GM21825 (cell line): ENCODE results near the gene KRTAP10-5.
"Not testable (repeated sequence)": the region's sequence is repeated elsewhere in the genome, so short reads cannot be mapped to it uniquely, and the experiment has no call there.

Experiments used
- ATAC-seq: cut with Tn5 transposase; IDR thresholded peaks from one replicate; pipeline ENCODE4 v1.9.1; 2021; ENCODE audit warnings: mild to moderate bottlenecking, moderate library complexity; ENCODE audit not compliant: unreplicated experiment

KRTAP10-5 gene

DNA sequence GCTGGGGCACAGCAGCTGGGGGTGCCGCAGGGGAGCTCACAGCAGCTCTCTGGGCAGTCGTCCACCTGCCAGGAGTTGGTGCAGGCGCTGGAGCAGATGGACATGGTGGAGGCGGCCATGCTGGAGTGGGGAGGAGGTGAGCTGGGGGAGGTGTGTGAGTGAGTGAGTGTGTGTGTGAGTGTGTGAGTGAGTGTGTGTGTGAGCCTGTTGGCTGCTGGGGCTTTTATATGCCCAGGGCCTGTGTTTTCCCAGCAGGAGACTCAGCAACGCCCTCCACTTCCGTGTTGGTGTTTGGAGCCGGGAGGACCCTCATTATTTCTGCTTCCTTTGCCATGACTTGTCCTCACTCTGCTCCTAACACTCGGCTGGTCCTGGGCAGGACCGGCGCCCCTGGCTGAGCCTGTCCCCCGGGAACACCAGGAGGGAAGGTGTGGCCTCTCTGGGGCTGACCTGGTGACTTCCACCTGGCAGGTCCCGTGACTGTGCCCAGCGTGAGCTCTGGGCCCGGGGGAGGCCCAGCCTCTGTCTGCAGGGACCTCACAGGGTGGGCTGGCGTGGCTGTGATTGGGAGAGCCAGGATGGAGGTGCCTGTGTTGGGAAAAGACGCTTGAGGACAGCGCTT, 29.0 kb downstream of the KRTAP10-5 start, which contains the start of gene KRTAP10-2:
KRTAP10-2 (minus strand) TSS at position 166 of the 622 bp plus-strand sequence; CDS start at position 119, 47 bp downstream.
- ATAC-seq, result no peak

GRCh38 chr21:44550807-44551206, 29.6 kb downstream of the KRTAP10-5 start:
- no peak for ATAC-seq

DNA sequence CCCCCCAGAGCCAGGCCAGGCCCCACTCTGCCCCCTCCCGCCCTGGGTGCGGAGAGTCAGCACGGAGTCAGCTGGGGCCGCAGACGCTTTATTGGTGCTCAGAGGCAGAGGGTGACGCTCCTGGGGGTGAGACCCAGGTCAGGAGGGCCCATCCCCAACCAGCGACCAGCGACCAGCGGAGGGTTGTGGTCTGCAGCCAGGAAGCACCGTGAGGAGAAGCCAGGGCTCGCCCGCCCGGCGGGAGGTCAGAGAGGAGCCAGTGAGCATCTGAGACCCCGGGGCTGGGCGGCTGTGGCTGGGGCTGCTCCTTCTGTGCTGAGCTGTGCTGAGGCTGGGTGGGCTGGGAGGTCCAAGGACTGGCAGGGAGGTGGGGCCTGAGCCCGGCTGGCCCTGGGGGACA, 30.1 kb downstream of the KRTAP10-5 start:
- not testable (repeated sequence) for ATAC-seq

GRCh38 chr21:44549525-44550211, 30.7 kb downstream of the KRTAP10-5 start:
- no peak for ATAC-seq

- no peak for ATAC-seq
Measured at GRCh38 chr21:44548922-44549321, 31.5 kb downstream of the KRTAP10-5 start.

DNA sequence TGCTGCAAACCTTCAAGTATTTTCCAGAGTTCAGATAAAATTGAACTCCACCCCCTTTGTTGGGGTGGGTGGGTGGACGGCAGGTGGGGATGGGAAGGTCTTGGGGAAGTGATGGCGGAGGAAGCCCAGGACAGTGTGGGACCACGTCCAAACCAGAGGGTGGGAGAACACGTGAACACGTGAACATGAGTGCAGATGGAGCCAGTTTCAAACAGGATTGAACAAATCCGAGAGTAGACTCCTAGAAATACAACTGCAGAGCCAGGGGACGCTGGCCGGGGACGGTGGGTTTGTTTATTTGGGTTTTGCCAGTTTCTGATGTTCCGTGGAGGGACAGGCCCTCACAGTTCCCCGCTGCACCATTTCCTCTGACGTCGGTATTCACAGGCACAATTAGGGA, 32.0 kb downstream of the KRTAP10-5 start:
- no peak for ATAC-seq

- no peak for ATAC-seq
Measured at GRCh38 chr21:44547656-44548331, 32.6 kb downstream of the KRTAP10-5 start.

DNA sequence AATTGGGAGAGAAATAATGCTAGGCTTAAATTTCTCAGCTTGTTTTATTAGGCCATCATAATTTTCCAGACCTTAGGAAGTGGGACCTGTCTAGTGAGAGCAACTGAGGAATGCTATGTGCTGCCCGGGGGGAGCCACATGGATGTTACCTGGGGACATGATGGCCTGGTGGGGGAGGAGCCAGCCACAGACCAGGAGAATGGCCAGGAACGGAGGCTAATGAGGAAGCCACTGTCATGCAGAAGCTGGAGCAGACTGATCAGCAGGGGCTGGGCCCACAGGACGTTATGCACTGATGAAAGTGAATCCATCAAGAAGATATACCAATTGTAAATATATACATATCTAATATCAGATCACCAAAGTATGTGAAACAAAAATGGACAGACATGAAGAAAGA, 35.8 kb downstream of the KRTAP10-5 start:
- ATAC-seq, result no peak

DNA sequence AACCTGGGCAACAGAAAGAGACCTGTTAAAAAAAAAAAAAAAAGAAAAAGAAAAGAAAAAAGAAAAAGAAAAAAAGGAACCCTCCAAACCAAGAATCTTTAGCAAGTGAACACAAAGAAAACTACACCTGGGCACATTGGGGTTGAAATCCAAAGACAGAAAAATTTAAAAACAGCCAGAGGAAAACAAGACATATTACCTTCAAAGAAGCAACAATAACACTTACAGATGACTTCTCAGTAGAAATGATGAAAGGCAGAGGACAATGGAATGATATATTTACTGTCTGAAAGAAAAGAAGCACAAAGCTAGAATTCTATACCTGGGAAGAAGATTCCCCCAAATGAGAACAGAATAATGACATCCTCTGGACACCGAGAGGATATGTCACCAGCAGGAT, 37.7 kb downstream of the KRTAP10-5 start:
- ATAC-seq, result no peak

- no peak for ATAC-seq
Measured at GRCh38 chr21:44540741-44541288, 39.6 kb downstream of the KRTAP10-5 start.

DNA sequence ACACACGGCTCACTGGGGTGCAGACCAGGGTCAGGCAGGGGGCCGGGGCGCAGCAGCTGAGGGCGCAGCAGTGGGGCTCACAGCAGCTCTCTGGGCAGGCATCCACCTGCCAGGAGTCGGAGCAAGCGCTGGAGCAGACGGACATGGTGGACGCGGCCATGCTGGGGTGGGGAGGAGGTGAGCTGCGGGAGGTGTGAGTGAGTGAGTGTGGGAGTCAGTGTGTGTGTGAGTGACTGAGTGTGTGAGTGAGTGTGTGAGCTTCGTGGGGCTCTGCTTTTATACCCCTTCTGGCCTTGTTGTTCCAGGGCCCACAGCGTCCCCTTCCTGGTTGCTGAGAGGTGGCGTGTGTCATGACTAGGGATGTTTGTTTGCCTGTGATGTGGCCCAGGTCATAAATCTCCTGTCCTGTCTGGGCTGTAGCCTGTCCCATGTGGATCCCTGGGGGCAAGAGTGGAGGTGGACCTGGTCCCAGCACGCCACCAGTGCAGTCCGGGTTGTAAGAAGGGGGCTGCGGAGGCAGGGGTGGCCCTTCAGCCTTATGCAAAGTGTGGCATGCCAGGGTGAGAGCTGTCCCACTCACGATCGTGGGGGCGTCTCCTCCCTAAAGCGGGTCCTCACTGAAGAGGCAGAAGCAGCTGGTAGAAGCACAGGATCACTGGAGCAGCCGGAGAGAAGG, 40.3 kb downstream of the KRTAP10-5 start, which contains the start of gene KRTAP10-1:
KRTAP10-1 (minus strand) TSS at position 205 of the 676 bp plus-strand sequence; CDS start at position 160, 45 bp downstream.
- no peak for ATAC-seq

DNA sequence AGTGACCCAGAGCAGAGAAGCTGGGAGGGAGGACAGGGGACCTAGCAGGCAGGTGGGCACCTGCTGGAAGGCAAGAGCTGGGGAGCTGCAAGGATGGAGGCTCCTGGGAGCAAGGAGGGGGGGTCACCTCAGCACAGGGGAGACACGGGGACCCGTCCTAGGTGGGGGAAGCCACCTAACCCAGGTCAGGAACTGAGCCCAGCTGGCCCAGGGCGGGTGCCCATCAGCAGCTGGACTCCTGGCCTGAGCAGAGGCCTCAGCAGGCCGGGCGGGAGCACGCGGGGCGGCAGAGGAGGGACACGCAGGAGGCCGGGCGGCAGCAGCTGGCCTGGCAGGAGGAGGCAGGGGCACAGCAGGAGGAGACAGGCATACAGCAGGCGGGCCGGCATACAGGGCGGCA, 41.4 kb downstream of the KRTAP10-5 start:
- no peak for ATAC-seq

- ATAC-seq, result no peak
Measured at GRCh38 chr21:44537930-44538911, 42.2 kb downstream of the KRTAP10-5 start.

- no peak for ATAC-seq
Measured at GRCh38 chr21:44535963-44536362, 44.4 kb downstream of the KRTAP10-5 start.

DNA sequence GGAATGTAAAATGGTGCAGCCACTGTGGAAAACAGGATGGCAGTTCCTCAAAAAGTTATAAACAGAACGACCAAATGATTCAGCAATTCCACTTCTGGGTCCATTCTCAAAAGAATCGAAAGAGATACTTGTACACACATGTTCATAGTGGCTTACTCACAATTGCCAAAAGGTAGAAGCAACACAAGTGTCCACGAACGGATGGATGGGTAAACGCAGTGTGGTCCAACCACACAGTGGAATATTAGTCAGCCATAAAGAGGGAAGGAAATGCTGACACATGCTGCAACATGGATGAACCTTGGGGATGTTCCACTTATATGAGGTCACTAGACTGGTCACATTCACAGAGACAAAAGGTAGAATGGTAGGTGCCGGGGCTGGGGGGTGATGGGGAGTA, 45.7 kb downstream of the KRTAP10-5 start:
- no peak for ATAC-seq

- no peak for ATAC-seq
Measured at GRCh38 chr21:44533891-44534627, 46.3 kb downstream of the KRTAP10-5 start.

DNA sequence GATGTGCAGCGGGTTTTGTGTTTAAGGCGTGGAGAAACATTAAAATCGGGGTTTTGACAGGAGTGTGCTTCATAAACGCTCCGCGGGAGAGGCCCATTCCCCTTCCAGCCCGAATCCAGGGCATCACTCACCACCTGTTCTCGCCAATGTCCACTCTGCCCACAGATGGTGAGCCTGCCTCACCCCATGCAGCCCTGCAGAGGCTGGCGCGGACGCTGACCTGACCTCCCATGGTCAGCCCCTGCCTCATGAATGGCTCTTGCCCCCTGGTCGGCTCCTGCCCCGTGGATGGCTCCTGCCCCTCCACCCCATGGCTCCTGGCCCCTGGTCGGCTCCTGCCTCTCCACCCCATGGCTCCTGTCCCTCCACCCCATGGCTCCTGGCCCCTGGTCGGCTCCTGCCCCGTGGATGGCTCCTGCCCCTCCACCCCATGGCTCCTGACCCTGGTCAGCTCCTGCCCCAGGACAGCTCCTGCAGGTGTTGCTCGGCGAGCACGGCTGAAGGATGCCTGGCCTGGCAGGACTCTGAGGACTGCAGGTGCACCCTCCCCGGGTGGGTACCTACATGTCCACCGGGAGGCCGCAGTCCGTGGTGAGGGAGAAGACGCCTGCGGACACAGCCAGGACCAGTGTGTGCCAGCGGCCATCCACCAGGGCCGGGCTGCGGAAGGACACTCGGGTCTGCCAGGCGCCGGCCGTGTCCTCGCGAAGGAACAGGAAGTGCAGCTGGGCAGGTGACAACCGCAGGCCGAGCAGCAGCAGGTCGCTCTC, 47.1 kb downstream of the KRTAP10-5 start:
- no peak for ATAC-seq

DNA sequence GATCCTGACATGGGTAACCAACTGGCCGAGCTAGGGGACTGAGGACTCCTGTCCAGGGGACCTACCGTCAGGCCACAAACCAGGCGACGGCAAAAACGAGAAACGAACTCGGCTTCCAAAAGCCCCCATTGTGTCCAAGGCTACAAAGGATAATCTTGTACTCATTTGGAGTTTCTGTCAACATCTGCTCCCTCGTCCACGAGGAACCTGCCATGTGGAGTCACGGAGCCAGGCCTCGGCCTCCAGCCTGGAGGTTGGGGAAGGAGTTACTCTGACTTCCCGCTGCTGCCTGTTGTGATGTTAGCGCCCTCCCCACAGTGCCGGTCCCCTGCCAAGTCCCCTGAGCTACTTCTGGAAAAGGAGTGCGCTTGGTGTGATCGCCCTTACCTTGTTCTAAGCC, 47.7 kb downstream of the KRTAP10-5 start:
- no peak for ATAC-seq
